Panc1 (cell line): ENCODE results near the gene SLC16A12. TPM values are rescaled to one million over a fixed set of nuclear protein-coding genes. Genes with fewer than 3 reads are reported as not detected.
A peak's percentile ranks its signal among the peaks of the same experiment; 100 is the strongest.

Experiments used
- ATAC-seq: fragments of 200-7000 bp; cut with Tn5 transposase; 2 replicates; pipeline ENCODE4 v1.9.1; 2020; ENCODE audit warnings: mild to moderate bottlenecking, moderate library complexity
- BruUV-seq: library from RNA; stranded (reverse); fragments of 400-500 nt; replicated peaks from 2 replicates; lab custom pipeline; 2021; lab: Mats Ljungman, UMichigan
- CTCF ChIA-PET: fragments of 300-600 bp; sonication (Branson Sonifier 250); formaldehyde crosslinking; loops from one replicate; lab custom pipeline; 2022; ENCODE audit warnings: antibody characterized with exemption; lab: Charles Lee
- POLR2A ChIA-PET: fragments of 300-600 bp; sonication (Branson Sonifier 250); formaldehyde crosslinking; loops from one replicate; lab custom pipeline; 2022; ENCODE audit warnings: antibody characterized with exemption; lab: Charles Lee
- DNase-seq: peaks from one replicate; pipeline ENCODE4 v3.0.0-alpha.2; 2010; ENCODE audit warnings: low read depth, low spot score
- H3K27ac ChIP-seq: 2 replicates; pipeline ENCODE4 v1.5.1; 2011; ENCODE audit warnings: mild to moderate bottlenecking, low read length, inconsistent platforms
- H3K27me3 ChIP-seq: fragments of 200-500 bp; sonication (Bioruptor generic); 2 replicates; pipeline ENCODE4 v1.6.0; 2014; ENCODE audit warnings: low read length, inconsistent platforms; ENCODE audit not compliant: control insufficient read depth, insufficient read depth
- H3K36me3 ChIP-seq: fragments of 200-500 bp; sonication (Bioruptor generic); 2 replicates; pipeline ENCODE4 v1.5.1; 2014; ENCODE audit warnings: inconsistent platforms, mild to moderate bottlenecking, low read length, moderate library complexity; ENCODE audit not compliant: control insufficient read depth, insufficient read depth
- H3K4me1 ChIP-seq: 2 replicates; pipeline ENCODE4 v1.5.1; 2011; ENCODE audit warnings: inconsistent platforms, mild to moderate bottlenecking, low read length, moderate library complexity; ENCODE audit not compliant: control insufficient read depth, insufficient read depth
- H3K4me3 ChIP-seq, 2 experiments: 2 replicates each; pipeline ENCODE4 v1.5.1; 2011 to 2012; ENCODE audit warnings: low read depth in 2 of 2, low read length in 2 of 2, mild to moderate bottlenecking in 2 of 2, inconsistent platforms in 1 of 2, moderate library complexity in 1 of 2
- H3K9me3 ChIP-seq: fragments of 200-500 bp; sonication (Bioruptor generic); 2 replicates; pipeline ENCODE4 v1.5.1; 2014; ENCODE audit warnings: low read depth, mild to moderate bottlenecking, inconsistent platforms, low read length, moderate library complexity; ENCODE audit not compliant: control insufficient read depth, insufficient read depth
- POLR2AphosphoS5 ChIP-seq: IDR thresholded peaks from 2 replicates; pipeline ENCODE4 v1.6.1; 2012; ENCODE audit warnings: mild to moderate bottlenecking, low read depth, low read length, moderate library complexity
- SIN3A ChIP-seq: IDR thresholded peaks from 2 replicates; pipeline ENCODE4 v1.6.1; 2012; ENCODE audit warnings: low read depth, mild to moderate bottlenecking, low read length, moderate library complexity, borderline replicate concordance; ENCODE audit not compliant: insufficient read depth
- TCF7L2 ChIP-seq: IDR thresholded peaks from 2 replicates; pipeline ENCODE4 v1.6.1; 2011; ENCODE audit warnings: mild to moderate bottlenecking, low read depth, low read length, inconsistent platforms
- in situ Hi-C: cut with HindIII; loops from 2 replicates; pipeline ENCODE4 v1.10.0; 2016; ENCODE audit warnings: low sequenced_read_pairs, low pct_unique_long_range_greater_than_20kb
- intact Hi-C: fragments of 100-400 bp; cut with micrococcal nuclease; formaldehyde crosslinking; loops from one replicate; pipeline ENCODE4 v1.10.0; 2022; ENCODE audit not compliant: unreplicated experiment
- total RNA-seq: library from RNA; stranded (reverse); gene quantifications from one replicate; pipeline ENCODE4 v1.2.1, GENCODE V29; 2021; ENCODE audit not compliant: unreplicated experiment
- TF ChIP-seq, protein P1 (sequence below), 2 experiments: IDR thresholded peaks; 2 replicates each; pipeline ENCODE4 v1.6.1; 2011 to 2012; ENCODE audit warnings: low read depth in 2 of 2, control low read depth in 1 of 2, low read length in 1 of 2, mild to moderate bottlenecking in 1 of 2, moderate library complexity in 1 of 2; ENCODE audit not compliant: insufficient read depth in 1 of 2
- TF ChIP-seq, protein P2 (sequence below): fragments of 450-650 bp; IDR thresholded peaks from 2 replicates; pipeline ENCODE4 v1.5.1; 2017; ENCODE audit warnings: mild to moderate bottlenecking

The SLC16A12 gene
- total RNA-seq, 1 experiment from 2014 or later, result not detected

GRCh38 chr10:89393898-89394297, 141.5 kb downstream of the SLC16A12 start:
- DNase-seq, result no peak
- CTCF ChIA-PET, result interaction anchor here (0.5 kb wide), 1 partner anchor 19 kb away, joined by 3 read pairs; no protein-coding TSS in a partner anchor
- TF ChIP-seq TCF7L2 (no peak), POLR2AphosphoS5 (no peak), SIN3A (no peak)
- TF ChIP-seq, protein P1, sequence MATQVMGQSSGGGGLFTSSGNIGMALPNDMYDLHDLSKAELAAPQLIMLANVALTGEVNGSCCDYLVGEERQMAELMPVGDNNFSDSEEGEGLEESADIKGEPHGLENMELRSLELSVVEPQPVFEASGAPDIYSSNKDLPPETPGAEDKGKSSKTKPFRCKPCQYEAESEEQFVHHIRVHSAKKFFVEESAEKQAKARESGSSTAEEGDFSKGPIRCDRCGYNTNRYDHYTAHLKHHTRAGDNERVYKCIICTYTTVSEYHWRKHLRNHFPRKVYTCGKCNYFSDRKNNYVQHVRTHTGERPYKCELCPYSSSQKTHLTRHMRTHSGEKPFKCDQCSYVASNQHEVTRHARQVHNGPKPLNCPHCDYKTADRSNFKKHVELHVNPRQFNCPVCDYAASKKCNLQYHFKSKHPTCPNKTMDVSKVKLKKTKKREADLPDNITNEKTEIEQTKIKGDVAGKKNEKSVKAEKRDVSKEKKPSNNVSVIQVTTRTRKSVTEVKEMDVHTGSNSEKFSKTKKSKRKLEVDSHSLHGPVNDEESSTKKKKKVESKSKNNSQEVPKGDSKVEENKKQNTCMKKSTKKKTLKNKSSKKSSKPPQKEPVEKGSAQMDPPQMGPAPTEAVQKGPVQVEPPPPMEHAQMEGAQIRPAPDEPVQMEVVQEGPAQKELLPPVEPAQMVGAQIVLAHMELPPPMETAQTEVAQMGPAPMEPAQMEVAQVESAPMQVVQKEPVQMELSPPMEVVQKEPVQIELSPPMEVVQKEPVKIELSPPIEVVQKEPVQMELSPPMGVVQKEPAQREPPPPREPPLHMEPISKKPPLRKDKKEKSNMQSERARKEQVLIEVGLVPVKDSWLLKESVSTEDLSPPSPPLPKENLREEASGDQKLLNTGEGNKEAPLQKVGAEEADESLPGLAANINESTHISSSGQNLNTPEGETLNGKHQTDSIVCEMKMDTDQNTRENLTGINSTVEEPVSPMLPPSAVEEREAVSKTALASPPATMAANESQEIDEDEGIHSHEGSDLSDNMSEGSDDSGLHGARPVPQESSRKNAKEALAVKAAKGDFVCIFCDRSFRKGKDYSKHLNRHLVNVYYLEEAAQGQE (IDR thresholded peaks at IDR 0.05; ENCODE audit: insufficient read depth in 1 of 2, low read depth in 2 of 2, low read length in 1 of 2), result no peak
- TF ChIP-seq, protein P2, sequence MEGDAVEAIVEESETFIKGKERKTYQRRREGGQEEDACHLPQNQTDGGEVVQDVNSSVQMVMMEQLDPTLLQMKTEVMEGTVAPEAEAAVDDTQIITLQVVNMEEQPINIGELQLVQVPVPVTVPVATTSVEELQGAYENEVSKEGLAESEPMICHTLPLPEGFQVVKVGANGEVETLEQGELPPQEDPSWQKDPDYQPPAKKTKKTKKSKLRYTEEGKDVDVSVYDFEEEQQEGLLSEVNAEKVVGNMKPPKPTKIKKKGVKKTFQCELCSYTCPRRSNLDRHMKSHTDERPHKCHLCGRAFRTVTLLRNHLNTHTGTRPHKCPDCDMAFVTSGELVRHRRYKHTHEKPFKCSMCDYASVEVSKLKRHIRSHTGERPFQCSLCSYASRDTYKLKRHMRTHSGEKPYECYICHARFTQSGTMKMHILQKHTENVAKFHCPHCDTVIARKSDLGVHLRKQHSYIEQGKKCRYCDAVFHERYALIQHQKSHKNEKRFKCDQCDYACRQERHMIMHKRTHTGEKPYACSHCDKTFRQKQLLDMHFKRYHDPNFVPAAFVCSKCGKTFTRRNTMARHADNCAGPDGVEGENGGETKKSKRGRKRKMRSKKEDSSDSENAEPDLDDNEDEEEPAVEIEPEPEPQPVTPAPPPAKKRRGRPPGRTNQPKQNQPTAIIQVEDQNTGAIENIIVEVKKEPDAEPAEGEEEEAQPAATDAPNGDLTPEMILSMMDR, result no peak
- Histone ChIP-seq H3K27me3 (no peaks in the 10 kb centered on the region), H3K36me3 (no peaks in the 10 kb centered on the region), H3K4me3 (peak overlapping the region; percentile 49 to 91), H3K4me1 (peaks cover 27% of the 10 kb centered on the region), H3K27ac (peak overlapping the region; percentile 82), H3K9me3 (no peaks in the 10 kb centered on the region)
- ATAC-seq, result no peak
- intact Hi-C loops (no loop called here), in situ Hi-C loops (no loop called here)
- POLR2A ChIA-PET, result no interaction called here
- no TSS peak for BruUV-seq

GRCh38 chr10:89392974-89393373, 142.4 kb downstream of the SLC16A12 start:
- Histone ChIP-seq H3K4me3 (peak overlapping the region; percentile 49 to 91), H3K4me1 (peaks cover 30% of the 10 kb centered on the region), H3K36me3 (no peaks in the 10 kb centered on the region), H3K27me3 (no peaks in the 10 kb centered on the region), H3K27ac (peak overlapping the region; percentile 82), H3K9me3 (no peaks in the 10 kb centered on the region)
- peak; percentile 73 for ATAC-seq
- BruUV-seq, result TSS peak; percentile 85
- CTCF ChIA-PET, result interaction anchor here (0.6 to 0.7 kb wide), 3 partner anchors 26 to 421 kb away, joined by 3 to 18 read pairs (median 3); no protein-coding TSS in a partner anchor
- intact Hi-C loops, result no loop called here
- no peak for DNase-seq
- POLR2A ChIA-PET, result interaction anchor here (0.6 kb wide), 1 partner anchor 12 kb away, joined by 6 read pairs; no protein-coding TSS in a partner anchor
- in situ Hi-C loops, result no loop called here
- TF ChIP-seq, protein P1 (IDR thresholded peaks at IDR 0.05; ENCODE audit: insufficient read depth in 1 of 2, low read depth in 2 of 2, low read length in 1 of 2), result no peak
- TF ChIP-seq, protein P2, result no peak
- TF ChIP-seq TCF7L2 (no peak), POLR2AphosphoS5 (no peak), SIN3A (no peak)
